ENCODE results near the gene FCER2.

GRCh38 chr19:7725791-7726190, 23.9 kb upstream of the FCER2 start:
- TF ChIP-seq CTCF (IDR thresholded peaks at IDR 0.05) (no peak), USF1 (CRISPR knock-in tag; IDR thresholded peaks at IDR 0.05) (no peak)

Data from WTC11 (cell line).